Panc1 (cell line): ENCODE measurements around the gene GSTM5. TPM values are rescaled to one million over a fixed set of nuclear protein-coding genes. Genes with fewer than 3 reads are reported as not detected.

ENCODE experiments used
- ATAC-seq: fragments of 200-7000 bp; cut with Tn5 transposase; 2 replicates; pipeline ENCODE4 v1.9.1; 2020; ENCODE audit warnings: mild to moderate bottlenecking, moderate library complexity
- BruUV-seq: library from RNA; stranded (reverse); fragments of 400-500 nt; replicated peaks from 2 replicates; lab custom pipeline; 2021; lab: Mats Ljungman, UMichigan
- CTCF ChIA-PET: fragments of 300-600 bp; sonication (Branson Sonifier 250); formaldehyde crosslinking; loops from one replicate; lab custom pipeline; 2022; ENCODE audit warnings: antibody characterized with exemption; lab: Charles Lee
- POLR2A ChIA-PET: fragments of 300-600 bp; sonication (Branson Sonifier 250); formaldehyde crosslinking; loops from one replicate; lab custom pipeline; 2022; ENCODE audit warnings: antibody characterized with exemption; lab: Charles Lee
- DNase-seq: peaks from one replicate; pipeline ENCODE4 v3.0.0-alpha.2; 2010; ENCODE audit warnings: low read depth, low spot score
- H3K27ac ChIP-seq: 2 replicates; pipeline ENCODE4 v1.5.1; 2011; ENCODE audit warnings: mild to moderate bottlenecking, low read length, inconsistent platforms
- H3K27me3 ChIP-seq: fragments of 200-500 bp; sonication (Bioruptor generic); 2 replicates; pipeline ENCODE4 v1.6.0; 2014; ENCODE audit warnings: low read length, inconsistent platforms; ENCODE audit not compliant: control insufficient read depth, insufficient read depth
- H3K36me3 ChIP-seq: fragments of 200-500 bp; sonication (Bioruptor generic); 2 replicates; pipeline ENCODE4 v1.5.1; 2014; ENCODE audit warnings: inconsistent platforms, mild to moderate bottlenecking, low read length, moderate library complexity; ENCODE audit not compliant: control insufficient read depth, insufficient read depth
- H3K4me1 ChIP-seq: 2 replicates; pipeline ENCODE4 v1.5.1; 2011; ENCODE audit warnings: inconsistent platforms, mild to moderate bottlenecking, low read length, moderate library complexity; ENCODE audit not compliant: control insufficient read depth, insufficient read depth
- H3K4me3 ChIP-seq, 2 experiments: 2 replicates each; pipeline ENCODE4 v1.5.1; 2011 to 2012; ENCODE audit warnings: low read depth in 2 of 2, low read length in 2 of 2, mild to moderate bottlenecking in 2 of 2, inconsistent platforms in 1 of 2, moderate library complexity in 1 of 2
- H3K9me3 ChIP-seq: fragments of 200-500 bp; sonication (Bioruptor generic); 2 replicates; pipeline ENCODE4 v1.5.1; 2014; ENCODE audit warnings: low read depth, mild to moderate bottlenecking, inconsistent platforms, low read length, moderate library complexity; ENCODE audit not compliant: control insufficient read depth, insufficient read depth
- CTCF ChIP-seq: fragments of 450-650 bp; IDR thresholded peaks from 2 replicates; pipeline ENCODE4 v1.5.1; 2017; ENCODE audit warnings: mild to moderate bottlenecking
- POLR2AphosphoS5 ChIP-seq: IDR thresholded peaks from 2 replicates; pipeline ENCODE4 v1.6.1; 2012; ENCODE audit warnings: mild to moderate bottlenecking, low read depth, low read length, moderate library complexity
- SIN3A ChIP-seq: IDR thresholded peaks from 2 replicates; pipeline ENCODE4 v1.6.1; 2012; ENCODE audit warnings: low read depth, mild to moderate bottlenecking, low read length, moderate library complexity, borderline replicate concordance; ENCODE audit not compliant: insufficient read depth
- TCF7L2 ChIP-seq: IDR thresholded peaks from 2 replicates; pipeline ENCODE4 v1.6.1; 2011; ENCODE audit warnings: mild to moderate bottlenecking, low read depth, low read length, inconsistent platforms
- in situ Hi-C: cut with HindIII; loops from 2 replicates; pipeline ENCODE4 v1.10.0; 2016; ENCODE audit warnings: low sequenced_read_pairs, low pct_unique_long_range_greater_than_20kb
- intact Hi-C: fragments of 100-400 bp; cut with micrococcal nuclease; formaldehyde crosslinking; loops from one replicate; pipeline ENCODE4 v1.10.0; 2022; ENCODE audit not compliant: unreplicated experiment
- total RNA-seq: library from RNA; stranded (reverse); gene quantifications from one replicate; pipeline ENCODE4 v1.2.1, GENCODE V29; 2021; ENCODE audit not compliant: unreplicated experiment
- TF ChIP-seq, protein P1 (sequence below), 2 experiments: IDR thresholded peaks; 2 replicates each; pipeline ENCODE4 v1.6.1; 2011 to 2012; ENCODE audit warnings: low read depth in 2 of 2, control low read depth in 1 of 2, low read length in 1 of 2, mild to moderate bottlenecking in 1 of 2, moderate library complexity in 1 of 2; ENCODE audit not compliant: insufficient read depth in 1 of 2

The GSTM5 gene
- total RNA-seq, 1 experiment from 2014 or later, result not detected

- TF ChIP-seq POLR2AphosphoS5, result no peak
- TF ChIP-seq TCF7L2, result no peak
- TF ChIP-seq SIN3A, result no peak
- no peak for TF ChIP-seq CTCF
- TF ChIP-seq, protein P1, sequence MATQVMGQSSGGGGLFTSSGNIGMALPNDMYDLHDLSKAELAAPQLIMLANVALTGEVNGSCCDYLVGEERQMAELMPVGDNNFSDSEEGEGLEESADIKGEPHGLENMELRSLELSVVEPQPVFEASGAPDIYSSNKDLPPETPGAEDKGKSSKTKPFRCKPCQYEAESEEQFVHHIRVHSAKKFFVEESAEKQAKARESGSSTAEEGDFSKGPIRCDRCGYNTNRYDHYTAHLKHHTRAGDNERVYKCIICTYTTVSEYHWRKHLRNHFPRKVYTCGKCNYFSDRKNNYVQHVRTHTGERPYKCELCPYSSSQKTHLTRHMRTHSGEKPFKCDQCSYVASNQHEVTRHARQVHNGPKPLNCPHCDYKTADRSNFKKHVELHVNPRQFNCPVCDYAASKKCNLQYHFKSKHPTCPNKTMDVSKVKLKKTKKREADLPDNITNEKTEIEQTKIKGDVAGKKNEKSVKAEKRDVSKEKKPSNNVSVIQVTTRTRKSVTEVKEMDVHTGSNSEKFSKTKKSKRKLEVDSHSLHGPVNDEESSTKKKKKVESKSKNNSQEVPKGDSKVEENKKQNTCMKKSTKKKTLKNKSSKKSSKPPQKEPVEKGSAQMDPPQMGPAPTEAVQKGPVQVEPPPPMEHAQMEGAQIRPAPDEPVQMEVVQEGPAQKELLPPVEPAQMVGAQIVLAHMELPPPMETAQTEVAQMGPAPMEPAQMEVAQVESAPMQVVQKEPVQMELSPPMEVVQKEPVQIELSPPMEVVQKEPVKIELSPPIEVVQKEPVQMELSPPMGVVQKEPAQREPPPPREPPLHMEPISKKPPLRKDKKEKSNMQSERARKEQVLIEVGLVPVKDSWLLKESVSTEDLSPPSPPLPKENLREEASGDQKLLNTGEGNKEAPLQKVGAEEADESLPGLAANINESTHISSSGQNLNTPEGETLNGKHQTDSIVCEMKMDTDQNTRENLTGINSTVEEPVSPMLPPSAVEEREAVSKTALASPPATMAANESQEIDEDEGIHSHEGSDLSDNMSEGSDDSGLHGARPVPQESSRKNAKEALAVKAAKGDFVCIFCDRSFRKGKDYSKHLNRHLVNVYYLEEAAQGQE (IDR thresholded peaks at IDR 0.05; ENCODE audit: insufficient read depth in 1 of 2, low read depth in 2 of 2, low read length in 1 of 2), result no peak
- in situ Hi-C loops, result no loop called here
- no peaks in the 10 kb centered on the region for H3K27me3 ChIP-seq
- intact Hi-C loops, result no loop called here
- H3K9me3 ChIP-seq, result no peaks in the 10 kb centered on the region
- no peak for ATAC-seq
- no peak overlapping the region for H3K4me3 ChIP-seq
- CTCF ChIA-PET, result no interaction called here
- H3K4me1 ChIP-seq, result peaks cover 7% of the 10 kb centered on the region; the same call in 1 of the 2 replicates
- no peaks in the 10 kb centered on the region for H3K36me3 ChIP-seq
- no peak for DNase-seq
- no TSS peak for BruUV-seq
- no peak overlapping the region for H3K27ac ChIP-seq
- POLR2A ChIA-PET, result no interaction called here
Observed at GRCh38 chr1:109762039-109762585, 50.1 kb downstream of the GSTM5 start.

DNA sequence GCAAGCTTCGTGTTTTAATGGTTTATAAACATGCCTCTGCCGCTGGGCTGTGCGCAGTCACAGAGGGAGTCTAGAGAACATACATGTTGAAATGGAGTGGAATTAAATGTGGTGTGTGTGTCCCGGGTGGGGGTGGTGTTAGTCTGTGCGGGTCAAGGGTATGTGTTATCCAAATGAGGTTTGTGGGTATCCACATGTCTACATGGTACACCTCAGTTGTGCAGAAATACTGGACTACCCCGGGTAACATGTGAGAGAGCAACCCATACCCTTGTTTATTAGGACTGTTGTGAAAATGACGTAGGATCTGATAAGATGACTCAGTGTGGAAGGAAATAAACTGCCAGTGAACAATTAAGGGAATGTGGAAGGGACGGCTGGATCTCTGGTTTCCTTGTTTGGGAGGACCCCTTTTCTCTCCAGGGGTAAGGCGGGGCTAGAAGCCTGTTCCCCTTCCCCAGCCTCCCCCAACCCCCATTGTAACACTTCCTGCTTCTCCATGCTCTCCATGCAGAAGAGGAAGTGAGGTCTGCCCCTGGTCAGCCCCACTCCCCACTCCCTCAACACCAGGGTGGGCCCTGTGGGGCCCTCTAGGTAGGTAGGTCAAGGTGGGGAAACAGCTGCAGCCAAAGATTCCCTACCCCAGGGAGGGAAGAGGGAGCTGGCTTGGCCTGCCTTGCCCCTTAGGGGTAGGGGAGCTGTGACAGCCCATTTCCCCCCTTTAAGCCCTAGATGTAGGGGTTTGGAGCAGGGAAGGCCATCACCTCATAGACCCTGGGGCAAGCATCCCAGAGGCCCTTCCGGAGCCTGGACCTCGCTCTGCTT is 51.0 kb downstream of the GSTM5 start:
- intact Hi-C loops, result no loop called here
- ChIA-PET CTCF (no interaction called here), POLR2A (no interaction called here)
- peaks cover 7% of the 10 kb centered on the region; the same call in 1 of the 2 replicates for H3K4me1 ChIP-seq
- peak overlapping the region; percentile 29 for H3K27ac ChIP-seq
- H3K27me3 ChIP-seq, result no peaks in the 10 kb centered on the region
- ATAC-seq (no peak), DNase-seq (no peak)
- H3K9me3 ChIP-seq, result no peaks in the 10 kb centered on the region
- in situ Hi-C loops, result no loop called here
- no peaks in the 10 kb centered on the region for H3K36me3 ChIP-seq
- TF ChIP-seq, protein P1 (IDR thresholded peaks at IDR 0.05; ENCODE audit: insufficient read depth in 1 of 2, low read depth in 2 of 2, low read length in 1 of 2), result no peak
- TF ChIP-seq CTCF (no peak), SIN3A (no peak), POLR2AphosphoS5 (no peak), TCF7L2 (no peak)
- no TSS peak for BruUV-seq
- no peak overlapping the region for H3K4me3 ChIP-seq
